Activated naive CD4-positive, alpha-beta T cell treated with anti-CD3 and anti-CD28 coated beads, Interleukin-2, amount 50 U/mL, for 24 hours (primary cell): ENCODE measurements around the gene MAS1.

Experiments
- H3K27ac Mint-ChIP-seq: one replicate; pipeline ENCODE4 v1.8.0; 2021; ENCODE audit warnings: mild to moderate bottlenecking, mixed read lengths
- H3K27me3 Mint-ChIP-seq: one replicate; pipeline ENCODE4 v1.8.0; 2021; ENCODE audit warnings: mixed read lengths
- H3K36me3 Mint-ChIP-seq: one replicate; pipeline ENCODE4 v1.8.0; 2021; ENCODE audit warnings: mixed read lengths
- H3K4me1 Mint-ChIP-seq: one replicate; pipeline ENCODE4 v1.8.0; 2021; ENCODE audit warnings: mixed read lengths
- H3K4me3 Mint-ChIP-seq: one replicate; pipeline ENCODE4 v1.8.0; 2021; ENCODE audit warnings: mild to moderate bottlenecking, mixed read lengths
- H3K9me3 Mint-ChIP-seq: one replicate; pipeline ENCODE4 v1.8.0; 2021; ENCODE audit warnings: mixed read lengths

Gene MAS1

DNA sequence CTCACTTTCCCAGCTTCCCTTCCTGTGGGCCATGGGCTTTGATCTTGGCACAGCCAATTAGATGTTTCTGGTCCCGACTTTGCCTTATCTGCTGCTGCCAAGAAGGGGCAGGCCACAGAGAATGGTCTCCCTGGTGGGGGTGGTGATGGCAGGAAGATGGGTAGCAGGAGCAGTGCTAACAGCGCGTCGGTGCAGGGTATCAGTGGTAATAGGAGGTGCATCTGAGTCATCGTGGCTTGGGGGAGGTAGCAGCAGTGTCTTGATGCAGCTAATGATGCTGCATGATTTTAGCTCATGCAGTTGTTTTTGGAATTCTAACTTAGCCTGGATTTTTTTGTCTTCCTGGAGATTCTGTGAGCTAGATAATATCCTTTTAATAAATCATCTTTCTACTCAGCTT, 18.9 kb upstream of the MAS1 start:
- Mint-ChIP-seq H3K27me3 (no peaks in the 10 kb centered on the region), H3K4me3 (no peak overlapping the region), H3K27ac (no peak overlapping the region), H3K4me1 (peaks cover 4% of the 10 kb centered on the region), H3K9me3 (no peaks in the 10 kb centered on the region), H3K36me3 (no peaks in the 10 kb centered on the region)

- H3K27ac Mint-ChIP-seq: no peak overlapping the region
- peaks cover 4% of the 10 kb centered on the region for H3K4me1 Mint-ChIP-seq
- H3K4me3 Mint-ChIP-seq: no peak overlapping the region
- H3K27me3 Mint-ChIP-seq: no peaks in the 10 kb centered on the region
- H3K9me3 Mint-ChIP-seq: no peaks in the 10 kb centered on the region
- no peaks in the 10 kb centered on the region for H3K36me3 Mint-ChIP-seq
Observed at GRCh38 chr6:159874435-159874834, 16.4 kb upstream of the MAS1 start.

- Mint-ChIP-seq H3K36me3 (no peaks in the 10 kb centered on the region), H3K4me3 (no peak overlapping the region), H3K27ac (no peak overlapping the region), H3K27me3 (no peaks in the 10 kb centered on the region), H3K4me1 (peaks cover 4% of the 10 kb centered on the region), H3K9me3 (no peaks in the 10 kb centered on the region)
Observed at GRCh38 chr6:159875194-159875593, 15.6 kb upstream of the MAS1 start.

DNA sequence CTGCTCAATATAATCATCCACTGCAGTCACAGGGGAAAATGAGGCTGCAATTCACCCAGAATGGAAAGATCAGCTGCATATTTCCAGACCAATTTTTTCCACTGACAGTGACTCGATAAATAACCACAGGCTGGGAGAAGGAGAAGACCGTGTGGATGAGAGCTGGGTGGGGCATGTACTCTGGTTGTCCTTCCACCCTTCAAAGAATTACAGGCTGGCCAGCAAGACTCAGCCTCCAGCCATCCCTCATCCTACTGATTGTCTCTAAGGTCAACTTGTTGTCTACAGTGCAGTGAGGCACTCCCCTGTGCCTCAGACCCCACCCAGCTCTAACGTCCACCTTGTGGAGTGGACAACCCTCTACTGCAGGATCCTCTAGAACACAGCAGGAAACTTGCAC, 14.5 kb upstream of the MAS1 start:
- H3K4me3 Mint-ChIP-seq: no peak overlapping the region
- no peaks in the 10 kb centered on the region for H3K9me3 Mint-ChIP-seq
- no peaks in the 10 kb centered on the region for H3K27me3 Mint-ChIP-seq
- no peaks in the 10 kb centered on the region for H3K36me3 Mint-ChIP-seq
- H3K27ac Mint-ChIP-seq: no peak overlapping the region
- peaks cover 4% of the 10 kb centered on the region for H3K4me1 Mint-ChIP-seq

- H3K9me3 Mint-ChIP-seq: no peaks in the 10 kb centered on the region
- H3K4me3 Mint-ChIP-seq: no peak overlapping the region
- H3K27ac Mint-ChIP-seq: no peak overlapping the region
- no peaks in the 10 kb centered on the region for H3K36me3 Mint-ChIP-seq
- H3K4me1 Mint-ChIP-seq: no peaks in the 10 kb centered on the region
- no peaks in the 10 kb centered on the region for H3K27me3 Mint-ChIP-seq
Observed at GRCh38 chr6:159877256-159877808, 13.5 kb upstream of the MAS1 start.

DNA sequence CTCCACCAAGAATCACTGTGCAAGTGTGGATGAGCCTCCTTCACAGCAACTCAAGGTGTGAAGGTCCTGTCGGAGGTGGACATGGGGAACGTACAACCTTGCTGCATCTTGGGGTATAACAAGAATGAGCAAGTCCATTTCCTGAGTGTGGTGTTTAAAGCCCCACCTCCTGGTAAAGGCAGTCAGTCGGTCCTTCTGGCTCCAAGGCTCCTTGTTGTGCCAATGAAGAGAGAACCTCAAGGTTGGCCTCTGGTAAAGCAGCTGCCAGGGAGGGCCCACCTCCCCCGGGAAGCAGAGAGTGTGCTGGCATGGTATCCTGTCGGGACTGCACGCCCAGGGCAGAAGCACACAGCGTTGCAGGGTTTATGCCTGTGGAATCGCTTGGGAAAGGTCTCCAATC, 12.4 kb upstream of the MAS1 start:
- Mint-ChIP-seq H3K4me1 (no peaks in the 10 kb centered on the region), H3K36me3 (no peaks in the 10 kb centered on the region)

DNA sequence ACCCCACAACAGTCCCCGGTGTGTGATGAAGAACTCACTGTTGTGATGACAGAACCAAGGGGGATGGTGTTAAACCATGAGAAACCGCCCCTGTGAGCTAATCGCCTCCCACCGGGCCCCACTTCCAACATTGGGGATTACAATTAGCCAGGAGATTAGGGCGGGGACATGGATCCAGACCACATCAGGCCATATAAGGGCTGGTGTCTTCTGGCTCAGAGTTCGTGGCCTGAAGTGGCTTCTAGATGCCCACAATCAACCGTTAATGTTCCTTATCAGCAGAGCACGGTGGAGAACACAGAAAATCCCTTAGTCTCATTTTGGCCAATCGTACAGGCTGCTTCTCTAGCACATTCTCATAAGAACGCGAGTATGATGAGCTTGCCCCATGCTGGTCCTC, 10.9 kb upstream of the MAS1 start:
- no peaks in the 10 kb centered on the region for H3K27me3 Mint-ChIP-seq
- H3K9me3 Mint-ChIP-seq: no peaks in the 10 kb centered on the region
- H3K27ac Mint-ChIP-seq: no peak overlapping the region
- H3K4me3 Mint-ChIP-seq: no peak overlapping the region
- H3K4me1 Mint-ChIP-seq: no peaks in the 10 kb centered on the region
- H3K36me3 Mint-ChIP-seq: no peaks in the 10 kb centered on the region

More for the DNA sequence above, 12.4 kb upstream of the MAS1 start:
- Mint-ChIP-seq H3K4me3 (no peak overlapping the region), H3K27ac (no peak overlapping the region), H3K9me3 (no peaks in the 10 kb centered on the region), H3K27me3 (no peaks in the 10 kb centered on the region)

DNA sequence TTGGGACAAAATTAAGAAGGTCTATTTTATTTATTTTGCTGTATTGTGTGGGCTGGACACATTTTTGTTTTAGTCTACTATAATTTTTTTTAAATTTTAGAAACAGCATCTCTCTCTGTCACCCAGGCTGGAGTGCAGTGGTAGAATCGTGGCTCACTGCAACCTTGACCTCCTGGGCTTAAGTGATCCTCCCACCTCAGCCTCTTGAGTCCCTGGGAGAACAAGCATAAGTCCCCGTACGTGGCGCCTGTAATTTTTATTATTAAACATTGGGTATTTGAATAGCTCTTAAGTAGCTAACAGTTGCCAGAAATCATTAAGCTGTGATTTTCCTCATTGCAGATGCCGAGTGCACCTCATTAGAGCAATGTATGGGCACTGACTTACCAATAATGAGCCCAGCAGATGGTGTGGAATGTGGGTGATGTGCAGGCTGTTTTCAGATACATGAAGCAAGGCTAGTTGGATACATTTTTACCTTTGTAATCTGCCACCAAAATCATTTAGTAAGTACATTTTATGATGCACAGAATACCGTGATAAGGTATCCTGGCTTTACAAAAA, 10.3 kb upstream of the MAS1 start:
- Mint-ChIP-seq H3K4me3 (no peak overlapping the region), H3K27ac (no peak overlapping the region), H3K36me3 (no peaks in the 10 kb centered on the region), H3K9me3 (no peaks in the 10 kb centered on the region), H3K4me1 (no peaks in the 10 kb centered on the region), H3K27me3 (no peaks in the 10 kb centered on the region)

- Mint-ChIP-seq H3K4me3 (no peak overlapping the region), H3K4me1 (no peaks in the 10 kb centered on the region), H3K27me3 (peaks cover 4% of the 10 kb centered on the region), H3K27ac (no peak overlapping the region), H3K9me3 (no peaks in the 10 kb centered on the region), H3K36me3 (no peaks in the 10 kb centered on the region)
Observed at GRCh38 chr6:159884720-159885119, 6.1 kb upstream of the MAS1 start.

- no peaks in the 10 kb centered on the region for H3K36me3 Mint-ChIP-seq
- H3K27me3 Mint-ChIP-seq: peaks cover 8% of the 10 kb centered on the region
- H3K4me1 Mint-ChIP-seq: no peaks in the 10 kb centered on the region
- no peak overlapping the region for H3K27ac Mint-ChIP-seq
- no peak overlapping the region for H3K4me3 Mint-ChIP-seq
- H3K9me3 Mint-ChIP-seq: no peaks in the 10 kb centered on the region
Observed at GRCh38 chr6:159886270-159886669, 4.5 kb upstream of the MAS1 start.

- Mint-ChIP-seq H3K27ac (no peak overlapping the region), H3K9me3 (no peaks in the 10 kb centered on the region), H3K27me3 (peaks cover 8% of the 10 kb centered on the region), H3K4me3 (no peak overlapping the region), H3K4me1 (no peaks in the 10 kb centered on the region), H3K36me3 (no peaks in the 10 kb centered on the region)
Observed at GRCh38 chr6:159887146-159887545, 3.6 kb upstream of the MAS1 start.

DNA sequence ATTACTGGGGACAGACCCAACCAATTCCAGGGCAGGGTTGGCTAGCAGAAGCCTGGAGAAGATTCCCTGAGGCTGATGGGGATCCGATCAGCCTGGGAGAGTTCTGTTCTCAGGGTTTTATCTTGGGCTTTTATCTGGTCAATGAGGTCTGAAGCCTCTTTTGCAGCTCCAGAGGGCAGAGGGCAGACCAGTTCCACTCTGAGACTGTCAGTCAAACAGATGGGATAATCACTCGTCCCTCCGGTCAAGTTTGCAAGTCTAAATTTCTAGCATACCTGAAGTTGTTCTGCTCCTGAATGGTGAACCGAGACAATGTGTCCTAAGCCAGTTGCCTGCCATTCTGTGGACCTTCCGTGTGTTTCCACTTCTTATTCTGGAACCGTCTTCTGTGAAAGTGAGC, 3.0 kb upstream of the MAS1 start:
- Mint-ChIP-seq H3K4me1 (no peaks in the 10 kb centered on the region), H3K27ac (no peak overlapping the region), H3K4me3 (no peak overlapping the region), H3K27me3 (peaks cover 10% of the 10 kb centered on the region), H3K36me3 (no peaks in the 10 kb centered on the region), H3K9me3 (no peaks in the 10 kb centered on the region)

DNA sequence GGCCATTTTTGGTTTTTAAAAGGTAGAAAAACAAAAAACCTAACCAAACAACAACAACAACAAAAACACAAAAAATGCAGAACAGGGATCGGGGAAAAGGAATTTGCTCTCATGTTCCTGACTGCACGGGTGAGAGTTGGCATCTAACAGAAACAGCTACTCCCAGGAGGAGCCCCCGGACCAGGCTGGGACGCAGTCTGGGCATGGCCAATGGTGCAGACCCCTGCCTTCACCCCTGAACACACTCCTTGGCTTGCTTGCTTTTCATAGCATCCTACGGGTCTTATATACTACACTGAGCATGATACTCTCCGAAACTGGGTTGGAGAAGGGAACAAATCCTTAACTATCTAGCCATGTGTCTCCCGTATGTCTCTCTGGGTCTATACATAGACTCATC, 587 bp upstream of the MAS1 start:
- peaks cover 11% of the 10 kb centered on the region for H3K27me3 Mint-ChIP-seq
- H3K4me3 Mint-ChIP-seq: no peak overlapping the region
- H3K4me1 Mint-ChIP-seq: no peaks in the 10 kb centered on the region
- H3K36me3 Mint-ChIP-seq: no peaks in the 10 kb centered on the region
- no peak overlapping the region for H3K27ac Mint-ChIP-seq
- no peaks in the 10 kb centered on the region for H3K9me3 Mint-ChIP-seq

- Mint-ChIP-seq H3K36me3 (no peaks in the 10 kb centered on the region), H3K9me3 (no peaks in the 10 kb centered on the region), H3K4me3 (no peak overlapping the region), H3K27me3 (peaks cover 11% of the 10 kb centered on the region), H3K4me1 (no peaks in the 10 kb centered on the region), H3K27ac (no peak overlapping the region)
Observed at GRCh38 chr6:159892053-159892452, 1.3 kb downstream of the MAS1 start.

DNA sequence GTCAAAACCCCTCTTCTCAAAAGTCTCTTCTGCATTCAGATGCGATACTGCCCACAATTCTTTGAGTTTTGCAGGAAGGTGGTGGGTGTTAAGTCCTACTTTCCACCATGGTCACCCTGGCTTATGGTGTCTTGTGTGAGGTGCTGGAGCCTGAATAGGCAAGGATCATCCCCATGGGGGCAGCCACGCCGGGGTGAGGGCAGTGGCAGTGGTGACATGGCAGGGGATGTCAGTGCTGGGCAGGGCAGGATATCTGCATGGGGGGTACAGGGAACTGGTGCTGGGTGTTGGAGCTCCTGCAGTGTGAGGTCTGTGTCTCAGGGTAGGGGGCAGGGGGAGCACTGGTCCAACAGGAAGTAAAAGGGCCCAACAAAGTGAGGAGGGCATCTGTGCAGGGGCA, 2.3 kb downstream of the MAS1 start:
- no peaks in the 10 kb centered on the region for H3K9me3 Mint-ChIP-seq
- no peak overlapping the region for H3K4me3 Mint-ChIP-seq
- H3K36me3 Mint-ChIP-seq: no peaks in the 10 kb centered on the region
- peaks cover 10% of the 10 kb centered on the region for H3K27me3 Mint-ChIP-seq
- no peak overlapping the region for H3K27ac Mint-ChIP-seq
- H3K4me1 Mint-ChIP-seq: no peaks in the 10 kb centered on the region

DNA sequence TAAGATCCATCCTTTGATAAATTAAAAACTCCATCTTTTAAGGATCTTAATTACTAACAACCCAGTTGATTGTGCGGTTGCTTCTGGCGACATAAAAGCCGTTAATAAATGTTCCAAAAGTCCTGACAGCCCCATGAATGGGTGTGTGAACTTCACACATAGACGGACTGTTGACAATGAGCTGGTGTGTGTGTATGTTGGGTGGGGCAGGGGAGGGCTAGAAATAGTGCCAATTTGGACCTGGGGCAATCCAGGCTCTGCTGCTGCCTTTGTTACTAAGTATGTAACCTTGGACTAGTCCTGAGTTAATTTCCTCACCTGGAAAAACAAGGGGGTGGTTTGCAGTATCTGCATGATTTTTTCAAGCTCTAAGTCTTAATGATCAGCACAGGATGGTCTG, 4.2 kb downstream of the MAS1 start:
- Mint-ChIP-seq H3K9me3 (no peaks in the 10 kb centered on the region), H3K36me3 (no peaks in the 10 kb centered on the region), H3K27ac (no peak overlapping the region), H3K4me3 (no peak overlapping the region), H3K27me3 (peaks cover 7% of the 10 kb centered on the region), H3K4me1 (no peaks in the 10 kb centered on the region)

- Mint-ChIP-seq H3K27me3 (peaks cover 2% of the 10 kb centered on the region), H3K4me3 (no peak overlapping the region), H3K4me1 (no peaks in the 10 kb centered on the region), H3K9me3 (no peaks in the 10 kb centered on the region), H3K27ac (no peak overlapping the region), H3K36me3 (no peaks in the 10 kb centered on the region)
Observed at GRCh38 chr6:159897603-159898002, 6.8 kb downstream of the MAS1 start.
